HL-60/S4 treated with retinoic acid at 250 ng/mL for 4 days and 3 days (cell line): ENCODE measurements around the gene KCNQ1OT1.

Experiments used
- in situ Hi-C: fragments of 300-500 bp; cut with MboI; formaldehyde crosslinking; loops from 2 replicates; pipeline ENCODE4 v1.7.0; 2022; ENCODE audit warnings: low sequenced_read_pairs

KCNQ1OT1 gene

DNA sequence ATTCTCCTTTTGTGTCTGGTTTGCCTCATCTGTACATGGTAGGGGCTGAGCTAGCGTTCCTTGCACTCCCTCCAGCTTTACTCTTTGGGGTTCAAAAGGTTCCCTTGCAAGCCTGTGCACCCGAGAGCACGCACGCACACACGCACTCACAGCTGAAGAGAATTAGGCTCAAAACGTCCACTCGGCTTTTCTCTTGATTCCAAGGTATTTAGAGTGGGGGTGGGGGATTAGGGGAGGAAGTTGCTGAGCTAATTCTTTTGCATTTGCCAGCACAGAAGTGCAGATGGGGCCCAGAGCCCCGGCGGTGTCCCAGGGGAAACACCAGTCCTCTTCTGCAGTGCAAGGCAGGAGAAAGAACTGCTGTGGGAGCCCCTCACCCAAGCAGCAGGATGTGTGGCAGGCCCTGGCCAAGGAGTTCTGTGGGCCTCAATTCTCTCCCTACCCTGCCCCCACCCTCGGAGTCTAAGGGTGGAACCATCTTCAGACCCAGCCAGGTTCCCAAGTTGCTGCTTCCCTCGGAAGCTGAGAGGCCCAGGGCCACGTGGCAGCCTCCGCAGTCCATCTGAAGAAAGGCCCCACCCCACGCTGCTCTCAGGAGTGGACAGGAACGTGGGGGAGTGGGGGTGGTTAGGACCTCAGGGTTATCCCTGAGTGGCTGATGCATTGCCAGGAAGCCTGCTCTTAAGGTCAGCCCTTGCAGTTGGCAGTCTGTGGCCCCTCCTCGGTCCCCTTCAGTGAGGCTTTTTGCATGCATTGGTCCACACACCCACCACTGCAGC lies 3.8 kb upstream of the KCNQ1OT1 start:
- in situ Hi-C loops = no loop called here

DNA sequence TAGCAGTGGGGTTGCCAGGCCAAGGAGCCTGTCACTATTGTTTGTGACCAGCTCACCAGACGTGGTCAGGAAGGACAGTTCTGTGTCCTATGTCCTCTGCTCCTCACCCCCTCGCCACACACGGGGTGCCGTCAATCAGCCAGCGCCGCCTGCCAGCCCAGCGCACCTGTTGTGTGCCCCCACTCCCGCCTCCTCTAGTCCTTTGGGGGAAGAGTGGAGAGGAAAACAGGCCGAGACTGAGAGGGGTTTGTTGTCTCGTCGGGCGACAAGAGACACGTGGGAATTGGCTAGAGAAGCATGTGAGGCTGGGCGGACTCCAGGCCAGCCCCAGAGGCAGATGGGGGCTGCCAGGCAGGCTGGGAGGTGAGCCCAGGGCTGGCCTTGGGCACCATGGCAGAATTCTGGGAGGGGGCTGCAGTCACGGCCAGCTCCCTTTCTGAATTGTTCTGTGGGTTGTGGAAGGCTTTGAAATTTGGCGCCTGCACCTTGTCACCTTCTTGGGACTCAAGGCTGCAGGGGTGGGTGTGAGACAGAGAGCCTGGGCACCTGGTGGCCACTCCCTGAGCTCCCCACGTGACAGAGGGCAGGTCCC lies 3.1 kb upstream of the KCNQ1OT1 start:
- in situ Hi-C loops = no loop called here

DNA sequence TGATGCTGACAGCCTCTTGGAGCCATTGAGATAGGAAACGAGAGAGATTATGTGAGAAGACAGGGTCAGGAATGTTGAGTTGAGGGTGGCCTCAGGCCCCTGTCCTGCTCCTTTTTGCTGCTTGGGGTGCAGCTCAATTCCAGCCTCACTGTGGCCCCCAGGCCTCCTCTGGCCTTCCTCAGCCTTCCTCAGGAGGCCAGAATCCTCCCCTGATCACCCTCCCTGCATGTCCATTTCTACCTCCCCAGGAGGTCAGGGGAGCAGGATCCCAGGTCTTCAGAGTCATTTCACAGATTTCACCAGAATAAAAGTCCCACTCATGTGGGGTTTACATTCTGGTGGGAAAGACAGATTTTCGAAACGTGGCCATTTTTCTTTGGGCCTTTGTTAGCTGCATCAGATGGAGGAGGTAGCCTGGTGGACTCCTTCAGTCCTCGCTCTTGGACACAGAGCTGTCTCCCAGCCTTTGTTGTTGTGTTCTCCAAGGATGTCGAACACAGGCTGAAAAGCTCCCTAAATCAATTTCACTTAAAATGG lies 2.2 kb upstream of the KCNQ1OT1 start:
- in situ Hi-C loops = no loop called here

DNA sequence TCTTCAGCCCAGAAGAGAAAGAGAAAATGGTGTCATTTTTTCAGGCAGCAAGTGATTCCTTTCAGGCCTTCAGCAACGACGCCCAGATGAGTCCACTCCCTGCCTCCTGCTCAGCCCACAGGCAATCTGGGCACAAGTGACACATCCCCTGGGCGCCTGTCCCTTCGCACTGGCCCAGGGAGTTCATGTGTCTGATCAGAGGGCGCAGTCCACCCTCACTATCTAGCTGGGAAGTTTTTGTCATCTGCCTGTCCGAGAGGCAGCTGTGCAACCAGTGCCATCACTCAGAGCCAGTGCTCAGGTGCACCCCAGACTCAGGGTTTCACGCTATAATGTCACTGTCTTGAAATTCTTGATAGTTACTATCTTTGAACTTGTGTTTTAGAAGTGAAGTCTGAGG lies 1.4 kb upstream of the KCNQ1OT1 start:
- in situ Hi-C loops = no loop called here

DNA sequence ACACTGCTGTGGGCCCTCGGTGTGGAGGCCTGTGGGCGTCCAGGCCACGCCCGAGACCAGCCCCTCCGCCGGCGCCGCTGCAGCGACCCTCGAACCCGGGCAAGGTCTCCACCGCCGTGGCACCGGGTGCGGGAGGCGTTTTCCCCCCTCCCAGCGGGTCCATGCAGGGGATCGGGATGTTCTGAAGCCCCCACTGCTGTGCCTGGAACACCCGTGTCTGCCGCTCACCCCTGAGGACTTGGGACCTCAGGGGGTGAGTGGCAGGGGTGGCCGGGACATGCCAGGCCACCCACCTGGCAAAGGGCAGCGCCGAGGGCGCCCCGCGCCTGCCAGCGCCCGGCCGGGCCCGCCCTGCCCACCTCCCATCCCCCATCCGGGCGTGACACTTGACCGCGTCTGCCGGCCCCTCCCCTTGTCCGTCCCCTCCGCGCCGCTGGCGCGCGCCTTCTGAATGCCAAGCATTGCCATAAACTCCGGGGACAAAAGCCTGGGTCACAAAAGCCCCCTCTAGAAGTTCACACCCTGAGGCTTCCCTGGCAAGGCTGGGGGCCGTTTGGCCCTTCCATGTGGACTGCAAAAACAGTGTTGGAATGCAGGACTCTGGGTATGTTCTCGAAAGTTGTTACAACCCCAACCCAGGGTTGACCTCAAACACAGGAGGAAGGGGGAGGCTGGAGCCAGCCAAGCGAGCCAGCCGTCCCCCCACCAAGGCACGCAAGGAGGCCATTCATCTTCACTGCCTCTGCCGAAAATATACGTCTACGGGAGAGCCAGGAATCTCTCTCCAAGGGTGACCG lies 819 bp upstream of the KCNQ1OT1 start:
- in situ Hi-C loops = no loop called here

DNA sequence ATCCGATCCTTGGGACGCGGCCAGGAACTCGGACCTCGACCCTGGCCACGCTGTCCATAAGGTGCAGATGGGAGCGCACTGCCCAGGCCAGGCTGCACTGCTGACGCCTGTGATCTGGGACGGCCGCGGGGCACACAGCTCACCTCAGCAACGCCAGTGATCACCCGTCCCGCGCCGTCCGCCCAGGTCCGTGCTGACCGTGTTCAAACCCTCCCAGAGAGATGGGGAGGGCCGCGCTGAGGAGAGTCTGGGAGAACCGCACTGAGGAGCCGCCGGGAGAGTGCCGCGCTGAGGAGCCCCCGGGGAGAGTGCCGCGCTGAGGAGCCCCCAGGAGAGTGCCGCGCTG lies 636 bp downstream of the KCNQ1OT1 start:
- in situ Hi-C loops = no loop called here

DNA sequence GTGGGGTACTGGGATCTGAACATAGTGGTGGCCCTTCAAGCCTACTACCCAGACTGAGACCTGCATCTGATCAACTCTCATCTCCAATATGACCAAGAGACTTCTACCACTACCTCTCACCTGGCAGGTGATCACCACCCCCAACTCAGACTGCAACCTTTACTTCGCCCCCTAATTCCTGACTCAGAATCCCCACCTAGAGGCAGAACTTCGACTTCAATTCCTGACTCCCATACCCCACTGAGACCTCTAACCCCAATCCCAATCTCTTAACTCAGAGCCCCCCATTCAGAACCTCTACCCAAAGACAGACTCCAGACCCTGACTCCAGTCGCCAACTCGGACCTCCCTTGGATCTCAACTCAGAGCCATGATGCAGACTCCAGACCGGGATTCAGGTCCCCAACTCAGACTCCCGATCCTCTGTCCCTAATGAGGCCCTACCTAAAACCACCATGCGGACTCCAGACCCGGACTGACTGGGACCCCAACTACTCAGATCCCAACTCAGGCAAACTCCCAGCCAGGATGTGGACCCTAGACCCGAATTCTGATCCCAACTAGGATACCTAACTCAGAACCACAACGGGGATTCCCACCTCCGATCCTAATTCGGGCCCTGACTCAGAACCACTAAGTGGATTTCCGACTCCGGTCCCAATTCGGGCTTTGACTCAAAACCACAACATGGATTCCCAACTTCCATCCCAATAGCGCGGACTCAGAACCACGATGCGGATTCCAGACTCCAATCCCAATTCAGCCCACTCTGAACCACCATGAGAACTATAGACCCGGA lies 1.2 kb downstream of the KCNQ1OT1 start:
- in situ Hi-C loops = no loop called here

DNA sequence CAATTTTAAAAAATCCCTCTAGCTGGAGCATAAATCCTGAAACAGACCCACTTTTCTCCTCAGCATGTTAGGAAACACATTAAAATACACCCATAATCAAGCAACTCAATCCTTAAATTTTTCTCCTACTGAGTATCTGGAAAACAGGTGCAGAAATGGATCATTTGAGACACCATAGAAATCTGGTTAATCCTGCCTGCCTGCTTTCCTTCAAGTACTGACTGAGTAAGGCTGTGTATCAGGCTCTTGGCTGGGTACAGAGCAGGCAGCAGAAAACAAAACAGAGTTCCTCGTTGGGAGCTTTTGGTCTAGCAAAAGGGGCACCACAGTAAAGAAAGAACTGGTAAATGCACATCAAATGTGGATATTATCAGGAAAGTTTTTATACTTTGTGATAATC lies 1.9 kb downstream of the KCNQ1OT1 start:
- in situ Hi-C loops = no loop called here

DNA sequence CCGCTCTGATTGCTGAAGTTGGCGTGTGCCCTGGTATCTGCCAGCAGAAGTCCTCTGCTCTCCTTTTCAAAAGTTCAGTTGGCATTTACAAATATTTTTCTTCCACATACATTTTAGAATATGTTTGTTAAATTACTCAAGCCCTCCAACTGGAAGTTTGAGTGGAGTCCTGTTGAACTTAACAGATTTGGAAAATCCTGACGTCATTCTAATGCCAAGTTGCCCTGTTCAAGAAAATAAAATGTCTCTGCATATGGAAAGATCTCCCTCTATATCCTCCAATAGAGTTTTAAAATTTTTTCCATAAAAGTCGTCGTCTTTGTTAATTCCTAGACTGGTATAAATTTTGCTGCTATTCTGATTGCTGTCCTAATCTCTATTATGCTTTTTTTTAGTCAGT lies 3.3 kb downstream of the KCNQ1OT1 start:
- in situ Hi-C loops = no loop called here

DNA sequence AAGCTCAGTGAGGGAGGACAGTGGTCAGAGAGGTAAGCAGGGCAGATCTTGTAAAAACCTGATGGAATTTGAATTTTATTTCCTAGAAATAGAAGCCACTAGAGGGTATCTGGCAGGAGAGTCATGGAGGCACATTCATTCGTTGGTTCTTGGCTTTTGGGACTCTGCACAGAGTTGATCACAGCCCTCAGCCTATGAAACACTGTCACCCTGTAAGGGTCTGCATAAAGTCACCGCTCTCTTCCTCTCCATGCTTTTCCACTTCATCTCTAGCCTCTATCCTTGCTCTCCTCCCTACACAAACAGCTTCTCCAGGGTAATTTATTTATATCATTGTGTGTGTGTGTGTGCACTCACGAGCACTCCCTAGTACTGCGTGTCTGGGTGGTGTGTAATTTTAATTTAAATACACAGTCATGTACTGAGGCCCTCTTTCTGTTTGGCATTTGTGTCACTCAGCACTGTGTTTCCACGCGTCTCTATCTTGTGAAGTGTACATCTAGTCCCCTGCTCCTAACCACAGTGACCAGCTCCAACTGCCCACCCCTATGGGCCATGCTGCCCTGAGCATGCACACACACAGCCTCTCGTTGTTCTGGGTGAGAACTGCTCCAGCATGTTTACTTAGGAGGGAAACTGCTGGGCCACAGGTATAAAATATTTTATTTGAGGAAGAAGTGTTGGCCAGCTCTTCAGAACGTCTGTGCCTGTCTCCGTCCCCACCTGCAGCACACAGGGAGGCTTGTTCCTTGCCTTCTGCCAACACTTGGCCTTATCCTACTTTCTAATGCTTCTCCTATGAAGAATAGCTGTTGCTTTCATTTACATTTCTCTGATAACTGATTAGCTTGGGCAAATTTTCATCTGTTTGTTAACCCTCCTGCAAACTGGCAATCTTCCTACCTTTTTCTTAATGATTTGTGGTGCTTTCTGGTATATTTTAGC lies 4.5 kb downstream of the KCNQ1OT1 start:
- in situ Hi-C loops = no loop called here

DNA sequence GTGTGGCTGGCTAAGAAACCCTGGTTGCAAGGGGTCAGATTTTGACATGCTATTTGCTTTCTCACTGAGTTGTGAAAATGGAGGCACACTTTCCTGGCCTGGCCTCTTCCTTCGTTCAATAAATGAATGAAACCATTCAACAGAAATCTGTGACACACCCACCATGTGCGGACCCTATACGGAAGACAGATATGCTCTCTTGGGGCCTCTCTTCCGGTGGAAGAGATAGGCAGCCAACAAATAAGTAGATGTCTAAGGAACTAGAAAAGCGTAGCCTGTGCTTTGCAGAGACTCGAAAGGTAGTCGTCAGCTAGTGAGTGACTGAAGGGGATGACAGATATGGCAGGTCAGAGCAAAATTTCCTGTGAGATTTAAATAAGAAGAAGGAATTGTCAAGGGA lies 5.3 kb downstream of the KCNQ1OT1 start:
- in situ Hi-C loops = no loop called here

DNA sequence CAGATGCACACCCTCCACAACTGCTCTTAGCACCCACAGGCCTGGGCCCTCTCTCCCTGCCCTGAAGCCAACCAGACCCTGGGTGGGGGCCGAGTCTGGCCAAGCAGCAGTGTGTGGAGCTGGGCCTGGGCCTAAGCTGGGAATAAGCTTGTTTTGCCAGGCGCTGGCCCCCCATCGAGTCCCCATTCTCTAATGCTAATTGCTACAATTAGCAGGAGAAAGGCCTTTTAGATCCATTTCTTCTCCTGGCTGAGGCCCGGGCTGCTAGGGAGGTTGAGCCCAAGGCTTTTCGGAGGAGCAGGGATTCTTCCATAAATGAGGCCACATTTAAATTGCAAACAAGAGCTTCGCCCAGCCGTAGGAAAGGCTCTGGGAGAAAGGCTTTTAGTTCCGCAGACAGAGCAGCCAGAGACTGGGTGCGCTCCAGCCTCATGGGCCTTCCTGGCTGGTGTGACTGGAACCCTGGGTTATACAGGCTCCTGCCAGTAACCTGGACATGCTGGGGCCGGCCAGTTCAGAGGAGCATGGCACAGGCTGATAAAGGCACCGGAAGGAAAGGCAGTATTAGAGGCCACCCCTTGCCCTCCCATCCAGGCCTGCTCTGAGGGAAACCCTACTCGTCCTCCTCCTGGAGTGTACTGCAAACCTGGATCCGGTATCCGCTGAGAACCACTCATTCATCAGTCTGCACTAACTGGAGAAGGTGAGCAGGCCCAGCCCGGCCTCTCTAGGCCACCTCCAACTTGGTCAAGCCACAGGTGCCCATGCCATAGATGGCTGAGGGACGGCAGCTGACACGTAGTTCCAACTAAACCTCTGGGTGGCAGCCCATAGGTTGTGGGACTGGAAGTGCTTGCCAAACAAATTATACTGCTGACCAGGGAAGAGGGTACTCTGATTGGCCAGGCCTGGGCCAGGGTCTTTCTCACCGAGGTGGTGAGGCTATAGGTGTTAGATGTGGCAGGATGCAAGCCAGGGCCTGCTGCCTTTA lies 6.2 kb downstream of the KCNQ1OT1 start:
- in situ Hi-C loops = no loop called here

DNA sequence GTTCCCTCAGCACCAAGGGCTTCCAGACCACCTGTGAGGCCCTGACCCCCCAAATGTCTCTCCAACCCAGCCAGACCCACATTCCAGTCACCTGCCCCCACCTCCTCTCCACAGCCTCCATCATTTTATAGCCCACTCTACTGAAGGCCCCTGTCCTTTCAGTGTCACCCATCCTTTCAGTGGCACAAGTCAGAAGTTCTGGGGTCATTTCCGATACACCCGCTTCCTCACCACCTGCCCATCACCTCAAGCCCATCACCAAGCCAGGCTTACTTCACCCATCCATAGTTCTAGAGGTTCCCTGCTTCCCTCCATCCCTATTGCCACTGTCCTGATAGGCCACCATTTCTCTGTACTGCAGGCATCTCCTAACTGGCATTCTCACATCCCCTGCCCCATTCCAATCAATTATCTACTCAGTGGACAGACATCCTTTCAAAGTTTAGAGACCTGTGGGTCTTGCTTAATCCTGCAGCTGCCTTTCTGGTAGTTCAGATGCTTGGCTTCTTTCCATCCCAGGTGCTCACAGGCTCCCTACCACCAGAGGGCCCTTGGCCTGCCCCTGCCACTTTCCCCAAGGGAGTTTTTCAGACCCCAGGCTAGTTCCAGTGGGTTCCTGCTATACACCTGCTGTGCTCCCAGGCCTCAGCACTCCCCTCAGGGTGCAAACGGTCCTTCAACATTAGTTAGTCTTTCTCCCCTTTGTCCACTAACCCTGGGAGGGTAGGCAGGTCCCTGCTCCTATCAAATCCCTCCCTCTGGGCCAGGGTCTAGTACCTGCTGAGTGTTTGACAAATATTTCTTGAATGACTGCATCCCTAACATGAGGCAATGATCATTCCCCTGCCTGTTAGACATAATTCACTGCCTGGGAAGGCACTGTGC lies 7.6 kb downstream of the KCNQ1OT1 start:
- in situ Hi-C loops = no loop called here

DNA sequence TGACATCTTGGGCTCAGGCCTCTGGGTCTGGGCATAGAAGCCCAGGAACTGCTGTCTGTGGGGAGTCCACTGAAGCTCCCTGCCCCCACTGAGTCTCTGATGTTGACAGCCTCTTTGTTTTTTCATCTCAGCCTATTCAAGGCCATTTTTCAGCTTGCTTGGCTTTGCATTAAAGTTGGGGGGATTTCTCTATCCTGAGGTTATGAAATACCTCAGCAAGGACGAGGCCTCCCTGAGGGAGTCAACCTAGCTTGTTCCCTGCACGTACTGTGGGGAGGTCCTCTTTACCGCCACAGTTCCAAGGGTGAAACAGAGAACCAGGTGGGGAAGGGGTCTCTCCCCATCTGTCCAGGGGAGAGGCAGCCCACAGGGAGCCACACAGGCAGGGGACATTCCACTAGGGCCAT lies 8.4 kb downstream of the KCNQ1OT1 start:
- in situ Hi-C loops = no loop called here

DNA sequence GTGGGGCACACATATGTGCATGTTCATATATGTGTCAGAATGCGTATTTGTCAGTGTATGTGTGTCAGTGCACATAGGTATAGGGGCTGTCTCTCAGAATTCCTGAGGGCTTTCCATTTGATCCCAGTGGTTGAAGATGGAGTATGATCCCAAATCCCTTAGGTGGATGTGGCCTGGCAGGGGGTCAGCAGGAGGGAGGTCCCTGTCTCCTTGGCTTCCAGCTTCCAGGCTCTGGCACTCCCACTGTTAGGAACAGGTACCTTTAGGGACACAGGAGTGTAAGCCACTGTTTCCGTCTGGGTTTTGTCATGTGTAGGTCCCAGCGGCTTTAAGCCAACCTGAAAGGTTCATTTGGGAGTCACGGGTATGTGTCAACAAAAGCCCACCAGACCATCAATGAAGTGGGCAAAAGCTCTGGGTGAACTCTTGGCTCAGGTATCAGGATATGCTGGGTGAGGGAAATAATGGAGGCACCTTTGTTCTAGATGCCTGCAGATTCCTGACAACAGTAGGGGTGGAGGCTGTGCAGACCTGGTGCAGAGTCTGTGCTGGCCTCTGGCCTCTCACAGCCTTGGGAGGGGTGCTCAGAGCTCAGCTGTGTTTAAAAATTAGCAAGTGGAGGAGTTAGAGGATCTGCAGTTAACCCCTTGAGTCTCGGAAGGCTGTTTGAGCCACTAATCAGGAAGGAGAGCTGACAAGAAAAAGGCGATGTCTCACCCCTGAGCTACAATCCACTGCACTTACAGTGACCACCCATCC lies 9.0 kb downstream of the KCNQ1OT1 start:
- in situ Hi-C loops = no loop called here

DNA sequence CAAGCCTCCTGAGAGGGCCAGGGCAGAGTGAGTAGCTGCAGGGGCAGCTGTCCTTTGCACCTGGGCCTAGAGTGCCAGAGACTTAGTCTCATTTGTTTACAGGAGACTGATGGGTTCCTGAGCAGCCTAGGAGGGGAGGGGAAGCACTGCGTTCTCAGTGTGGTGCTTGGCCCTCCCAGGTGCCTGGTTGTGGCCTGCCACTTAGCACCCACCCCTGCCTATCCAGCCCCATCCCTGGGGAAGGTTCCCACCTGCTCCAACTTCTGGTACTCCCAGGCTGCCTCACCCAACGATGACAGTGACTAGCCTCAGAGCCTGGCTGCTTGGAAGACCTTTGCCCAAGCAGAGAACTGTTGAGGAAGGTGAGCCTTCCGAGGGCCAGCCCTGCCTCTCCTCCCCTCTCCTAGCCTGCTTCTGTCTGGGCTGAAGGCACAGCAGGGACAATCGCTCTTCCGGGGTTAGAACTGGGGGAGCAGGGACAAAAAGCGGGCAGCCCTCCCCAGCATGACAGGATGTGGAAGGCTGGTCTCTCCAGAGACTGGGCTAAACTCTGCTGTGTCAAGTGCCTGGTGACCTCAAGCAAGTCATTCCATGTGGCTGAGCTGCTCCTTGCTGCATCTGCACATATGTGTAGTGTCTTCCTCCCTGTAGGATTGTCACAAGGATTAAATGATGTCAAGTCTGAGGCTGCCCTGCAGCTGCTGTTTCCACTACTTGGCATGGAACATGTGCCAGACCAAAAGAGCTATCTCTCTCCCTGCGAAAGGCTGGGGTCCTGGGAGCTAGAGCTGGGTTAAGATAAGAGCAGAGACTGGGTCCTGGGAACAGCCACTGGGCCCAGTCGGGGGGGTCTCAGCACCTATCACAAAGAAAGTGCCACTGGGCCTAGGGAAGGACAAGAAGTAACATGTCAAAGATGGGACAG lies 9.9 kb downstream of the KCNQ1OT1 start:
- in situ Hi-C loops = no loop called here
